MM.1S (cell line): ENCODE data around the gene NHLRC4.

ENCODE experiments used
- EZH2 ChIP-seq: fragments of 300-600 bp; sonication (generic); optimal IDR thresholded peaks from 2 replicates; pipeline ENCODE3; 2017; ENCODE audit warnings: low read depth, mild to moderate bottlenecking, antibody characterized with exemption, low read length, mixed read lengths
- TF ChIP-seq, protein P1 (sequence below): fragments of 300-600 bp; sonication (generic); IDR thresholded peaks from 2 replicates; pipeline ENCODE4 v1.5.1; 2016; ENCODE audit warnings: antibody characterized with exemption, low read length, mixed read lengths

DNA sequence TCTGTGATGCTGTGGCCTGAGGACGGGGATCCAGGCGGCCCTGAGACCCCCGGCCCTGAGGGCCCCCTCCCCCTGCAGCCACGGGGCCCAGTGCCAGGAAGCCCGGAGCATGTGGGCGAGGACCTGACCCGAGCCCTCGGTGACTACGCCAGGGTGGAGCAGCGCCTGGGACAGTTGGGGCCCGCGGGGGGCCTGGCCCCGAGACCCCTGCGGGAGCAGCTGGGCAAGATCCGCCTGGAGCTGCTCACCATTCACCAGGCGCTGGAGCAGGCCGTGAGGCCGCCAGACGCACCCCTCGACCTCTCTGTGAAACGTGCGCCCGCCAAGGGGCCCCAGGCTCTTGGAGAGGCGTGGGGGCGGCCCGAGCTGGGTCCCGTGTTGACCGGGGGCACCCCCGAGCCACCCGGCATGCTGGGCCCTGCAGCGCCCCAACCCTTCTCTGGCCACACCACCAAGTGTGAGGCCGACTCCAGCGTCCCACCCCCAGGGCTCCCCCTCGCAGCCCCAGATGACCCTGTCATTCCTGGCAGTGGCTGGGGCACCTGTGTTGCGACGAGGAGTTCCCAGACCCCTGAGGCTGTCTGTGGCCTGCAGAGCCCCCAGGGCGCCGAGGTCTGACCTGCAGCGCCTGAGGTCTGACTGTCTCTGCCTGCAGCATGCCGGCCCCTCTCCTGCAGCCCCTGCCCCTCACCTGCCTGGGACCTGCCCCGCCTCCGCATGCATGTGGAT is 2.0 kb upstream of the NHLRC4 start:
- TF ChIP-seq, protein P1, sequence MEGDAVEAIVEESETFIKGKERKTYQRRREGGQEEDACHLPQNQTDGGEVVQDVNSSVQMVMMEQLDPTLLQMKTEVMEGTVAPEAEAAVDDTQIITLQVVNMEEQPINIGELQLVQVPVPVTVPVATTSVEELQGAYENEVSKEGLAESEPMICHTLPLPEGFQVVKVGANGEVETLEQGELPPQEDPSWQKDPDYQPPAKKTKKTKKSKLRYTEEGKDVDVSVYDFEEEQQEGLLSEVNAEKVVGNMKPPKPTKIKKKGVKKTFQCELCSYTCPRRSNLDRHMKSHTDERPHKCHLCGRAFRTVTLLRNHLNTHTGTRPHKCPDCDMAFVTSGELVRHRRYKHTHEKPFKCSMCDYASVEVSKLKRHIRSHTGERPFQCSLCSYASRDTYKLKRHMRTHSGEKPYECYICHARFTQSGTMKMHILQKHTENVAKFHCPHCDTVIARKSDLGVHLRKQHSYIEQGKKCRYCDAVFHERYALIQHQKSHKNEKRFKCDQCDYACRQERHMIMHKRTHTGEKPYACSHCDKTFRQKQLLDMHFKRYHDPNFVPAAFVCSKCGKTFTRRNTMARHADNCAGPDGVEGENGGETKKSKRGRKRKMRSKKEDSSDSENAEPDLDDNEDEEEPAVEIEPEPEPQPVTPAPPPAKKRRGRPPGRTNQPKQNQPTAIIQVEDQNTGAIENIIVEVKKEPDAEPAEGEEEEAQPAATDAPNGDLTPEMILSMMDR, result no peak
- TF ChIP-seq EZH2, result no peak
